Endometrial microvascular endothelial cells (primary cell): ENCODE data around the gene YBX1. TPM values are rescaled to one million over a fixed set of nuclear protein-coding genes. Genes with fewer than 3 reads are reported as not detected.
"Not testable (repeated sequence)": the region's sequence is repeated elsewhere in the genome, so short reads cannot be mapped to it uniquely, and the experiment has no call there.

Experiments
- in situ Hi-C: cut with HindIII; loops from 2 replicates; pipeline ENCODE4 v1.10.0; 2017; ENCODE audit warnings: low sequenced_read_pairs, low pct_unique_long_range_greater_than_20kb; ENCODE audit errors: inconsistent ontology term
- total RNA-seq: library from RNA; depleted of rRNA; stranded (reverse); fragments of >200 nt; gene quantifications from one replicate; pipeline ENCODE4 v1.2.3, GENCODE V29; 2015; ENCODE audit errors: inconsistent ontology term

The YBX1 gene
- 532 TPM for total RNA-seq

- in situ Hi-C loops = no loop called here
These were observed at the start of gene YBX1 for GRCh38 chr1:42681741-42682483. YBX1 (plus strand) TSS chr1:42682418; CDS start chr1:42682566, 148 bp downstream.

- in situ Hi-C loops = no loop called here
These were observed 43.1 kb upstream of the YBX1 start for GRCh38 chr1:42639116-42639515.

- in situ Hi-C loops = no loop called here
These were observed 36.2 kb upstream of the YBX1 start for GRCh38 chr1:42646056-42646455.

GRCh38 chr1:42657201-42657600 is 25.0 kb upstream of the YBX1 start:
- in situ Hi-C loops = no loop called here

GRCh38 chr1:42657981-42658876 is 24.0 kb upstream of the YBX1 start, which contains the start of gene PPIH:
PPIH (plus strand) TSS chr1:42658423; CDS start chr1:42658447, 24 bp downstream.
- in situ Hi-C loops = no loop called here

- in situ Hi-C loops = no loop called here
These were observed 23.3 kb upstream of the YBX1 start for GRCh38 chr1:42658877-42659337.

- in situ Hi-C loops = no loop called here
These were observed 21.2 kb upstream of the YBX1 start for GRCh38 chr1:42660907-42661500.

- in situ Hi-C loops = no loop called here
These were observed 12.3 kb upstream of the YBX1 start for GRCh38 chr1:42669936-42670335.

- in situ Hi-C loops = no loop called here
These were observed 11.8 kb upstream of the YBX1 start for GRCh38 chr1:42670425-42670824.

- in situ Hi-C loops = no loop called here
These were observed 8.0 kb upstream of the YBX1 start for GRCh38 chr1:42674214-42674613.

GRCh38 chr1:42674682-42675081 is 7.5 kb upstream of the YBX1 start:
- in situ Hi-C loops = no loop called here

- in situ Hi-C loops = no loop called here
These were observed 6.8 kb upstream of the YBX1 start for GRCh38 chr1:42675467-42675866.

- in situ Hi-C loops = no loop called here
These were observed 5.6 kb upstream of the YBX1 start for GRCh38 chr1:42676534-42677087.

GRCh38 chr1:42679364-42679983 is 2.7 kb upstream of the YBX1 start:
- in situ Hi-C loops = no loop called here

GRCh38 chr1:42680055-42680454 is 2.2 kb upstream of the YBX1 start:
- in situ Hi-C loops = no loop called here

GRCh38 chr1:42680921-42681683 is 1.1 kb upstream of the YBX1 start:
- in situ Hi-C loops = no loop called here

GRCh38 chr1:42682484-42682738 is 193 bp downstream of the YBX1 start:
- in situ Hi-C loops = not testable (repeated sequence)

GRCh38 chr1:42682739-42683531 is 717 bp downstream of the YBX1 start:
- in situ Hi-C loops = no loop called here
